Brain pericyte (primary cell): ENCODE measurements around the gene TESPA1.

Experiments
- DNase-seq: peaks from one replicate; pipeline ENCODE4 v3.0.0-alpha.2; 2012; ENCODE audit warnings: low read depth, low spot score

Gene TESPA1

GRCh38 chr12:54983536-54984101 lies 943 bp downstream of the TESPA1 start:
- DNase-seq, result no peak

GRCh38 chr12:54981796-54982195 lies 2.8 kb downstream of the TESPA1 start:
- DNase-seq, result no peak

GRCh38 chr12:54980341-54980740 lies 4.2 kb downstream of the TESPA1 start:
- DNase-seq, result no peak

GRCh38 chr12:54977857-54978256 lies 6.7 kb downstream of the TESPA1 start:
- DNase-seq, result no peak

- DNase-seq, result no peak
Measured at GRCh38 chr12:54977155-54977554, 7.4 kb downstream of the TESPA1 start.

GRCh38 chr12:54975875-54976274 lies 8.7 kb downstream of the TESPA1 start:
- no peak for DNase-seq

- no peak for DNase-seq
Measured at GRCh38 chr12:54975272-54975671, 9.3 kb downstream of the TESPA1 start.

- no peak for DNase-seq
Measured at GRCh38 chr12:54974279-54974678, 10.3 kb downstream of the TESPA1 start.

- no peak for DNase-seq
Measured at GRCh38 chr12:54973556-54973955, 11.0 kb downstream of the TESPA1 start.

- no peak for DNase-seq
Measured at GRCh38 chr12:54970741-54971140, 13.8 kb downstream of the TESPA1 start.

GRCh38 chr12:54968181-54968730 lies 16.3 kb downstream of the TESPA1 start:
- DNase-seq, result no peak

GRCh38 chr12:54967461-54967860 lies 17.1 kb downstream of the TESPA1 start:
- DNase-seq, result no peak

GRCh38 chr12:54961190-54961589 lies 23.4 kb downstream of the TESPA1 start:
- no peak for DNase-seq

- no peak for DNase-seq
Measured at GRCh38 chr12:54959291-54960018, 25.1 kb downstream of the TESPA1 start.

- DNase-seq, result peak; percentile 52
Measured at GRCh38 chr12:54958048-54958658, 26.4 kb downstream of the TESPA1 start.

GRCh38 chr12:54956818-54957641 lies 27.5 kb downstream of the TESPA1 start:
- DNase-seq, result no peak

GRCh38 chr12:54956322-54956721 lies 28.2 kb downstream of the TESPA1 start:
- no peak for DNase-seq

- no peak for DNase-seq
Measured at GRCh38 chr12:54954801-54955200, 29.8 kb downstream of the TESPA1 start.

GRCh38 chr12:54954228-54954627 lies 30.3 kb downstream of the TESPA1 start:
- no peak for DNase-seq

- no peak for DNase-seq
Measured at GRCh38 chr12:54950071-54950727, 34.4 kb downstream of the TESPA1 start.

GRCh38 chr12:54949073-54949711 lies 35.4 kb downstream of the TESPA1 start:
- peak; percentile 58 for DNase-seq
